Measurements from ENCODE around the gene BRF1.

DNA sequence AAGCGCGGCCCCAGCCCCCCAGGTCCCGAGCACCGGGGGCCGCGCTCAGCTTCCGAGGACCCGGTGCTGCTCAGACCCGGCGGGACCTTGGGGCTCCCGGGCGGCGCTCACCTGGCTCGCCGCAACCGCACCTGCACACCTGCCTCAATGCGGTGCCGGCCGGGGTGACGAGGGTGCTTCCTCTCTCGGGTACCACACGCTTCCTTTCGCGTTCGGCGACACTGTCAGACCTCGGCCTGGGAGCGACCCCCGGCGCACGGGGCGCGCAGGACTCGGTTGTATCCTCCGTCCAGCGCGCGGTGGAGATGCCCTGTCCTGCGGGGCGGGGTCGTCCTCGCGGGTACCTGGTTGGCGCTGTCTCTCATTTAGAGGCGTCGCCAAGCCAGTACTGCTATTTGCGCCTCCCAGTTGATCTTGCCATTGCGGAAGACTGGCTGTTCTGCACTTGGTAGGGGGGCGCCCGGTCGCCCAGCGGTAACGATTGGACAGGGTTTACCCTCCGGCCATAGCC lies 14.5 kb upstream of the BRF1 start:
- TF ChIP-seq YY1 (IDR thresholded peaks at IDR 0.05; ENCODE audit: insufficient read depth, insufficient read length) (no peak), SUZ12 (IDR thresholded peaks at IDR 0.05; ENCODE audit: extremely low read depth, insufficient read depth, insufficient read length) (no peak)

Data from NT2/D1 (cell line).